Measurements from ENCODE around the gene RABGEF1. TPM values are rescaled to one million over a fixed set of nuclear protein-coding genes. Genes with fewer than 3 reads are reported as not detected.

The RABGEF1 gene
- total and polyA plus RNA-seq, 11 donors: 5.7 to 21.2 (median 19.0) TPM

DNA sequence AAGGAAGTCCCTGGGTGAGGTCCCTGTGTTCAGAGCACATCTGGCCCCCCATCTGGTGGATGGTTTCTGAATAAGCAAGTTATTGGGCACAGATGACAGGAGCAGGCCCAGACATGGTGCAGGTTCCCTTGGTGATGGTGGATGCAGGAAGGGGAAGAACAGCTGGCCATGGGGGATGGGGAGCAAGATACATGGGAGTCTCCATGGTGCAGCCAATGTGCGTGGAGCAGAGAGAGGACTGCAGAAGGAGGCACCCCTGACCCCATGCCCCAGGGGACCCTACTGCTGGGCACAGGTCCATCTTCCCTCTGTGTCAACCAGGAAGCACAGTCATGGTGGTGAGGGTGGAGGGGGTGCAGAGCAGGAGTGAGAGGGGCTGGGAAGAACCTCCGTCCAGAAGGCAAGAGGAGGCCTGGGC lies 43.8 kb upstream of the RABGEF1 start:
- TF ChIP-seq, protein P1, sequence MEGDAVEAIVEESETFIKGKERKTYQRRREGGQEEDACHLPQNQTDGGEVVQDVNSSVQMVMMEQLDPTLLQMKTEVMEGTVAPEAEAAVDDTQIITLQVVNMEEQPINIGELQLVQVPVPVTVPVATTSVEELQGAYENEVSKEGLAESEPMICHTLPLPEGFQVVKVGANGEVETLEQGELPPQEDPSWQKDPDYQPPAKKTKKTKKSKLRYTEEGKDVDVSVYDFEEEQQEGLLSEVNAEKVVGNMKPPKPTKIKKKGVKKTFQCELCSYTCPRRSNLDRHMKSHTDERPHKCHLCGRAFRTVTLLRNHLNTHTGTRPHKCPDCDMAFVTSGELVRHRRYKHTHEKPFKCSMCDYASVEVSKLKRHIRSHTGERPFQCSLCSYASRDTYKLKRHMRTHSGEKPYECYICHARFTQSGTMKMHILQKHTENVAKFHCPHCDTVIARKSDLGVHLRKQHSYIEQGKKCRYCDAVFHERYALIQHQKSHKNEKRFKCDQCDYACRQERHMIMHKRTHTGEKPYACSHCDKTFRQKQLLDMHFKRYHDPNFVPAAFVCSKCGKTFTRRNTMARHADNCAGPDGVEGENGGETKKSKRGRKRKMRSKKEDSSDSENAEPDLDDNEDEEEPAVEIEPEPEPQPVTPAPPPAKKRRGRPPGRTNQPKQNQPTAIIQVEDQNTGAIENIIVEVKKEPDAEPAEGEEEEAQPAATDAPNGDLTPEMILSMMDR (IDR thresholded peaks at IDR 0.05): no peak
- no peak for TF ChIP-seq POLR2A (IDR thresholded peaks at IDR 0.05)
- peak overlapping the region in 1 of 12 donors; percentile 30 for H3K27ac ChIP-seq
- peaks cover 0 to 17% (median 4%) of the 10 kb centered on the region in 12 donors for H3K4me1 ChIP-seq
- ATAC-seq: peak in 2 of 4 donors; percentile 2 to 22
- 64 to 77% (median 72%) methylated on average over 2 of the region's 2 CpGs for WGBS, 4 donors
- H3K27me3 ChIP-seq: no peaks in the 10 kb centered on the region
- peak in 1 of 5 donors; percentile 43 for DNase-seq
- intact Hi-C loops (cut with DNase I): no loop called here
- no peak overlapping the region for H3K4me3 ChIP-seq
- no peaks in the 10 kb centered on the region for H3K9me3 ChIP-seq
- H3K36me3 ChIP-seq: peaks cover 0 to 10% (median 2%) of the 10 kb centered on the region in 9 donors

GRCh38 chr7:66697449-66698438 lies 42.8 kb upstream of the RABGEF1 start:
- TF ChIP-seq, protein P1 (IDR thresholded peaks at IDR 0.05): no peak
- no peak for TF ChIP-seq POLR2A (IDR thresholded peaks at IDR 0.05)

GRCh38 chr7:66698652-66699205 lies 41.8 kb upstream of the RABGEF1 start:
- Histone ChIP-seq H3K4me3 (no peak overlapping the region), H3K36me3 (peaks cover 0 to 5% (median 0%) of the 10 kb centered on the region in 9 donors), H3K27ac (no peak overlapping the region), H3K27me3 (no peaks in the 10 kb centered on the region), H3K4me1 (peaks cover 0 to 17% (median 4%) of the 10 kb centered on the region in 12 donors), H3K9me3 (no peaks in the 10 kb centered on the region)
- DNase-seq: no peak
- WGBS, 4 donors: 77 to 91% (median 81%) methylated on average over 8 to 10 of the region's 10 CpGs
- TF ChIP-seq POLR2A (IDR thresholded peaks at IDR 0.05): no peak
- TF ChIP-seq, protein P1 (IDR thresholded peaks at IDR 0.05): no peak
- intact Hi-C loops (cut with DNase I): no loop called here
- no peak for ATAC-seq

More at GRCh38 chr7:66697449-66698438, 42.8 kb upstream of the RABGEF1 start:
- Histone ChIP-seq H3K9me3 (no peaks in the 10 kb centered on the region), H3K4me1 (peaks cover 0 to 17% (median 4%) of the 10 kb centered on the region in 12 donors), H3K27ac (peak overlapping the region in 1 of 12 donors; percentile 30), H3K4me3 (no peak overlapping the region), H3K36me3 (peaks cover 0 to 4% (median 2%) of the 10 kb centered on the region in 9 donors), H3K27me3 (no peaks in the 10 kb centered on the region)
- DNase-seq (peak in 4 of 5 donors; percentile 48 to 73 (median 60)), ATAC-seq (peak; percentile 43 to 83 (median 75))
- intact Hi-C loops (cut with DNase I): no loop called here
- WGBS, 4 donors: 42 to 57% (median 52%) methylated on average over 16 to 20 of the region's 20 CpGs

GRCh38 chr7:66699998-66700397 lies 40.5 kb upstream of the RABGEF1 start:
- Histone ChIP-seq H3K9me3 (no peaks in the 10 kb centered on the region), H3K27me3 (no peaks in the 10 kb centered on the region), H3K4me3 (no peak overlapping the region), H3K36me3 (peaks cover 0 to 5% (median 0%) of the 10 kb centered on the region in 9 donors), H3K27ac (peak overlapping the region in 3 of 12 donors; percentile 20 to 54 (median 32)), H3K4me1 (peaks cover 0 to 17% (median 4%) of the 10 kb centered on the region in 12 donors)
- intact Hi-C loops (cut with DNase I): no loop called here
- ATAC-seq: peak; percentile 39 to 82 (median 62)
- 34 to 52% (median 43%) methylated on average over 3 to 6 of the region's 6 CpGs for WGBS, 4 donors
- DNase-seq: peak in 4 of 5 donors; percentile 49 to 70 (median 56)
- TF ChIP-seq, protein P1 (IDR thresholded peaks at IDR 0.05): no peak
- no peak for TF ChIP-seq POLR2A (IDR thresholded peaks at IDR 0.05)
